Measurements from ENCODE around the gene CXCR6.

Gene CXCR6

GRCh38 chr3:45969116-45969515 is 25.9 kb downstream of the CXCR6 start:
- no peak for DNase-seq (ENCODE audit: low spot score)

GRCh38 chr3:45969953-45970352 is 26.7 kb downstream of the CXCR6 start:
- no peak for DNase-seq (ENCODE audit: low spot score)

GRCh38 chr3:45972534-45973402 is 29.5 kb downstream of the CXCR6 start:
- peak; percentile 47 for DNase-seq (ENCODE audit: low spot score)

- DNase-seq (ENCODE audit: low spot score), result no peak
Measured at GRCh38 chr3:45974686-45975085, 31.4 kb downstream of the CXCR6 start.

- DNase-seq (ENCODE audit: low spot score), result no peak
Measured at GRCh38 chr3:45975686-45976085, 32.4 kb downstream of the CXCR6 start.

- no peak for DNase-seq (ENCODE audit: low spot score)
Measured at GRCh38 chr3:45976191-45977091, 33.2 kb downstream of the CXCR6 start.

- no peak for DNase-seq (ENCODE audit: low spot score)
Measured at GRCh38 chr3:45978006-45978761, 34.9 kb downstream of the CXCR6 start.

GRCh38 chr3:45979378-45979777 is 36.1 kb downstream of the CXCR6 start:
- no peak for DNase-seq (ENCODE audit: low spot score)

GRCh38 chr3:45980229-45980813 is 37.1 kb downstream of the CXCR6 start:
- DNase-seq (ENCODE audit: low spot score), result no peak

GRCh38 chr3:45980819-45981218 is 37.6 kb downstream of the CXCR6 start:
- no peak for DNase-seq (ENCODE audit: low spot score)

GRCh38 chr3:45981346-45982074 is 38.2 kb downstream of the CXCR6 start:
- DNase-seq (ENCODE audit: low spot score), result no peak

GRCh38 chr3:45983770-45984169 is 40.5 kb downstream of the CXCR6 start:
- no peak for DNase-seq (ENCODE audit: low spot score)

- DNase-seq (ENCODE audit: low spot score), result no peak
Measured at GRCh38 chr3:45984331-45985312, 41.4 kb downstream of the CXCR6 start.

GRCh38 chr3:45985532-45986302 is 42.5 kb downstream of the CXCR6 start:
- DNase-seq (ENCODE audit: low spot score), result no peak

GRCh38 chr3:45986303-45986982 is 43.2 kb downstream of the CXCR6 start:
- no peak for DNase-seq (ENCODE audit: low spot score)

- DNase-seq (ENCODE audit: low spot score), result peak; percentile 68
Measured at GRCh38 chr3:45987368-45988291, 44.4 kb downstream of the CXCR6 start.

- no peak for DNase-seq (ENCODE audit: low spot score)
Measured at GRCh38 chr3:45988362-45988761, 45.1 kb downstream of the CXCR6 start.
